Body of pancreas (tissue), 4 donors: Measurements from ENCODE around the gene UTP15.

Experiments
- POLR2A ChIP-seq, 3 donors: fragments of 450-650 bp; IDR thresholded peaks; one replicate each; pipeline ENCODE4 v1.6.1; 2016; ENCODE audit warnings: antibody characterized with exemption in 3 of 3, mild to moderate bottlenecking in 2 of 3
- TF ChIP-seq, protein P1 (sequence below), 7 experiments: fragments of 450-650 bp in 4 of 7; fragments of 200-600 bp in 3 of 7; sonication (generic) in 3 of 7; IDR thresholded peaks; one replicate each; pipeline ENCODE4 v1.5.1; 2016 to 2019; ENCODE audit warnings: antibody characterized with exemption in 7 of 7

DNA sequence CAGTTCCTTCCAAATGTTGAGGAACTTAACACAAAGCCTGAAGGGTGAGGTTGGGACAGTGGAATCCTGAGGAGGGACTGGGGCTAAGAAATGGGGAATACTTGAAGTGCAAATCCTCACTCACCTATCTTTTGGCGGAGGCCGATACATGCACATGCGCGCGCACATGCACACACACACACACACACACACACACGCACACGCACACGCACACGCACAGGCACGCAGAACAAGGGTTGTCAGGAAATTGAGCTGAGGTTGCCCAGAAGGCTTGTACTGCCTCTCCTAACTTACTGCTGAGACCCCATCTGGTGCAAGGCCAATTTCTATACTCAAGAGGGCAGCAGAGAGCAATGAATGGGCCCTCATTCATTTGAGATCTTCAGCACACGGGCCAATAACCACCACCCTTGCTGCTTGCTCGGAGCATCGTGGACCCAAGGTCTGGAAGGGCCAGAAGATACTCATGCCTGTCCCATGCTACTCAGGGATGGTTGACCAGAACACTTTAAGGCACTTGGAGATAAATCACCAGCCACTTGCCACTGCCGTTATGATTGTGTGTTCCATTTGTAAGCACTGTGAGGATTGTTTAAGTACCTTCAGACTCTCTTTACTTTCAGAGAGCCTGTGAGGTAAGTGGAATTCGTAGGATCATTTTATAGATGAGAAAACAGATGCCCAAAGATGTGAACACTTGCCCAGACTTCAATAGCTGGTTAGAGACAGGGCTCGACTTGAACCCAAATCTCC is 45.8 kb upstream of the UTP15 start:
- TF ChIP-seq, protein P1, sequence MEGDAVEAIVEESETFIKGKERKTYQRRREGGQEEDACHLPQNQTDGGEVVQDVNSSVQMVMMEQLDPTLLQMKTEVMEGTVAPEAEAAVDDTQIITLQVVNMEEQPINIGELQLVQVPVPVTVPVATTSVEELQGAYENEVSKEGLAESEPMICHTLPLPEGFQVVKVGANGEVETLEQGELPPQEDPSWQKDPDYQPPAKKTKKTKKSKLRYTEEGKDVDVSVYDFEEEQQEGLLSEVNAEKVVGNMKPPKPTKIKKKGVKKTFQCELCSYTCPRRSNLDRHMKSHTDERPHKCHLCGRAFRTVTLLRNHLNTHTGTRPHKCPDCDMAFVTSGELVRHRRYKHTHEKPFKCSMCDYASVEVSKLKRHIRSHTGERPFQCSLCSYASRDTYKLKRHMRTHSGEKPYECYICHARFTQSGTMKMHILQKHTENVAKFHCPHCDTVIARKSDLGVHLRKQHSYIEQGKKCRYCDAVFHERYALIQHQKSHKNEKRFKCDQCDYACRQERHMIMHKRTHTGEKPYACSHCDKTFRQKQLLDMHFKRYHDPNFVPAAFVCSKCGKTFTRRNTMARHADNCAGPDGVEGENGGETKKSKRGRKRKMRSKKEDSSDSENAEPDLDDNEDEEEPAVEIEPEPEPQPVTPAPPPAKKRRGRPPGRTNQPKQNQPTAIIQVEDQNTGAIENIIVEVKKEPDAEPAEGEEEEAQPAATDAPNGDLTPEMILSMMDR (IDR thresholded peaks at IDR 0.05), result peak in 6 of 7 experiments; percentile 46 to 92 (median 83)
- no peak for TF ChIP-seq POLR2A (IDR thresholded peaks at IDR 0.05)
